Activated CD8-positive, alpha-beta T cell treated with anti-CD3 and anti-CD28 coated beads for 36 hours (primary cell): ENCODE results near the gene ZNF641. TPM values are rescaled to one million over a fixed set of nuclear protein-coding genes. Genes with fewer than 3 reads are reported as not detected.

Source experiments
- ATAC-seq: fragments of 200-7000 bp; cut with Tn5 transposase; one replicate; pipeline ENCODE4 v1.10.0; 2021; ENCODE audit warnings: mild to moderate bottlenecking, moderate library complexity
- CTCF ChIA-PET: fragments of 350-600 bp; sonication (Branson Sonifier 250); formaldehyde crosslinking; loops from one replicate; lab custom pipeline; 2021; ENCODE audit warnings: antibody characterized with exemption; lab: Charles Lee
- POLR2A ChIA-PET: fragments of 350-600 bp; sonication (Branson Sonifier 250); formaldehyde crosslinking; loops from one replicate; lab custom pipeline; 2021; ENCODE audit warnings: antibody characterized with exemption; lab: Charles Lee
- DNase-seq: peaks from one replicate; pipeline ENCODE4 v3.0.0-alpha.2; 2020
- H3K27ac Mint-ChIP-seq: one replicate; pipeline ENCODE4 v1.8.0; 2021; ENCODE audit warnings: mild to moderate bottlenecking, mixed read lengths
- H3K27me3 Mint-ChIP-seq: one replicate; pipeline ENCODE4 v1.8.0; 2021; ENCODE audit warnings: mixed read lengths
- H3K36me3 Mint-ChIP-seq: one replicate; pipeline ENCODE4 v1.8.0; 2021; ENCODE audit warnings: low read depth, mixed read lengths
- H3K4me1 Mint-ChIP-seq: one replicate; pipeline ENCODE4 v1.8.0; 2021; ENCODE audit warnings: low read depth, mixed read lengths
- H3K4me3 Mint-ChIP-seq: one replicate; pipeline ENCODE4 v1.8.0; 2021; ENCODE audit warnings: mild to moderate bottlenecking, moderate library complexity, mixed read lengths
- H3K9me3 Mint-ChIP-seq: one replicate; pipeline ENCODE4 v1.8.0; 2021; ENCODE audit warnings: mixed read lengths
- CTCF ChIP-seq: fragments of 200-600 bp; IDR thresholded peaks from one replicate; pipeline ENCODE4 v1.8.0; 2022; ENCODE audit warnings: antibody characterized with exemption, mild to moderate bottlenecking
- intact Hi-C: fragments of 100-400 bp; cut with micrococcal nuclease; formaldehyde crosslinking; loops from one replicate; pipeline ENCODE4 v1.10.0; 2022
- total RNA-seq, 2 experiments: library from RNA; stranded (reverse); gene quantifications; one replicate each; pipeline ENCODE4 v1.2.3, GENCODE V29; 2021

The ZNF641 gene
- total RNA-seq, 2 experiments from 2014 or later, result 5.0 to 5.1 TPM

GRCh38 chr12:48288387-48289268 lies 62.1 kb downstream of the ZNF641 start:
- Mint-ChIP-seq H3K27ac (no peak overlapping the region), H3K4me1 (peaks cover 12% of the 10 kb centered on the region), H3K27me3 (peaks cover 2% of the 10 kb centered on the region), H3K4me3 (no peak overlapping the region), H3K9me3 (peaks cover 2% of the 10 kb centered on the region), H3K36me3 (no peaks in the 10 kb centered on the region)
- no peak for TF ChIP-seq CTCF
- intact Hi-C loops, result no loop called here
- POLR2A ChIA-PET, result no interaction called here
- CTCF ChIA-PET, result interaction anchor here (1.1 kb wide), 1 partner anchor 330 kb away, joined by 4 read pairs; no protein-coding TSS in a partner anchor
- ATAC-seq (no peak), DNase-seq (no peak)

Other genes with a start within 250 kb of the ZNF641 start
- gene SENP1, start 244.8 kb downstream of the ZNF641 start, total RNA-seq, result 10 to 100 TPM; 39.8 to 40.2 TPM
- 10 to 100 TPM; 59.7 to 65.8 TPM for gene PFKM, start 231.6 kb downstream of the ZNF641 start, total RNA-seq
- 10 to 100 TPM; 20.9 to 27.2 TPM for gene ASB8, start 193.4 kb downstream of the ZNF641 start, total RNA-seq
- under 1 TPM; 0.25 to 0.34 TPM for gene CCDC184, start 167.3 kb downstream of the ZNF641 start, total RNA-seq
- gene OR10AD1, start 147.6 kb downstream of the ZNF641 start, total RNA-seq, result not detected
- not detected for gene ANP32D, start 121.6 kb upstream of the ZNF641 start, total RNA-seq
- not detected for gene C12orf54, start 131.6 kb upstream of the ZNF641 start, total RNA-seq
- not detected for gene OR8S1, start 174.7 kb upstream of the ZNF641 start, total RNA-seq
- gene LALBA, start 219.1 kb upstream of the ZNF641 start, total RNA-seq, result not detected